Right ventricle myocardium superior (tissue), 1 donor: ENCODE results near the gene USP36. TPM values are rescaled to one million over a fixed set of nuclear protein-coding genes. Genes with fewer than 3 reads are reported as not detected.

Experiments
- ATAC-seq: fragments of 200-7000 bp; cut with Tn5 transposase; one replicate; pipeline ENCODE4 v1.9.1; 2020; ENCODE audit warnings: mild to moderate bottlenecking; ENCODE audit not compliant: poor library complexity
- DNase-seq: peaks from one replicate; pipeline ENCODE4 v3.0.0-alpha.2; 2020
- intact Hi-C: fragments of 100-400 bp; cut with DNase I; formaldehyde crosslinking; loops from one replicate; pipeline ENCODE4 v1.11.2; 2022
- total RNA-seq: library from RNA; stranded (reverse); fragmentation: NEBNext Ultra II Directional; extraction: Animal tissue kit (Norgen Biotek cat#: 25700); gene quantifications from one replicate; pipeline ENCODE4 v1.2.1, GENCODE V29; 2021
- donor health status: DM: no; HTN: yes; CAD: no; lungs with severe emphysema.

USP36 gene
- total RNA-seq, 1 donor from 2014 or later: 17.8 TPM

DNA sequence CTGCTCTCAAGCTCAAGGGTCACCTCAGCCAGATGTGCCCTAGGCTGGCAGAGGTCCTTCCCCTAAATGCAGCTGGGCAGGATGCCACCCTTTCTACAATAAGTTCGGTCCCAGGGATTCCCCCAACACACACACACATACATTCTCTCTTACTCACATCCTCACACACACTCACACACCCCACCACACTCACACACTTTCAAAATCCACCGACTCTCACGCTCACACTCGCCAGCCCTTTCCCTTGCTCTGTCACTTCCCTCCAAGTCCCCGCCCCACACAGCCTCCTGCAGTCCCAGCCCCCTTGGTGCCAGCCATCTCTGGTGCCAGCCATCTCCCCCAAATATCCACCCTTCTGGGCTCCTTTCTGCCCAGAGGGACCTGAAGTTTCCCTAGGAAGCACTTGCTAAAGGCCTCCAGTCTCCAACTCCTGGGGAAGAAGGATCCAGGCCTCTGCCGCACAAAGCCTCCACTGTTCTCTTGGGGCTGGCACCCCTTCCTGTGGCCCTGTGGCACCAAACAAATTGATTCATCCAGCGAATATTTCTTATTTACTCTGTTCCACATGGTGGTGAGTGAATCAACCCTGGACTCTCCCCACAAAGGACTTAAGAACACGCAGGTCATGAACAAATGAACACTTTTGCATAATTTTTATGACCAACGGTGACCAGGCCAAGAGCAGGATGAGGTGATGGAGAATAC lies 3.8 kb upstream of the USP36 start:
- DNase-seq (no peak), ATAC-seq (no peak)
- intact Hi-C loops: no loop called here

GRCh38 chr17:78842881-78843565 lies 2.4 kb upstream of the USP36 start:
- no peak for ATAC-seq
- peak; percentile 55 for DNase-seq
- intact Hi-C loops: no loop called here

GRCh38 chr17:78840530-78840779 lies 159 bp downstream of the USP36 start:
- DNase-seq (no peak), ATAC-seq (peak; percentile 40)
- intact Hi-C loops: no loop called here

DNA sequence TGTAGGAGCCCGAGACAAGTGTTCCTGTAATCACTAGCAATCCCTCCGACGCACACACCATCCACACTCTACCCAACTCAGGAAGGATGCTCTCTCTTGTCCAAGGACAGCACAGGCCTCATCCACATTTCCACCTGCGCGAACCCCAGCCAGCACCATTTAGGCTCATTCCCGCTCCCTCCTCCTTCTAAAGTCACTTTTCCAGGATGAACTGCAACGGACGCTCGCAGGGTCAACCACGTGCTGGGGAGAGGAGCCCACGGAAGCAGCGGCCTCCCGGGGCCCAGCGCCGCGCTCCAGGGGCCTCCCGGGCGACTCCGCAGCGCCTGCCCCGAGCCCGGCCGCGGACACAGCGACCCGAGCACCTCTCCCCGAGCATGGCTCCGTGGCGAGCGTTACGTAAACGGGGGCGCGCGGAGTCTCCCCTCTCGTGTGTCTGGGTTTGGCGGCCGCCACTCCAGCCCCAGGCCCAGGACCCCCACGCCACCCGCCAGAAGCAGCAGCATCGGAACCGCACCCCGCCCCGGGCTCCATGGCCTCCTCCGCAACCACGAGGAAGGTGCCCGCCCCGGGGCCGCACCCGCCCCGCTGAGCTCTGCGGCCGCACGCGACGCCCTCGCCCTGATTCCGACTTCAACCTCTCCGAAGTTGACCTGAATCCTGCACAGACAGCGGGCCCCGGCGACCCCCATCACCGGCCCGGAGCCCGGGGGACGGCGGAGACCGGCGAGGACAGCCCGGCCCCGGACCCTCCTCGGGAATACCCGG lies 668 bp downstream of the USP36 start:
- ATAC-seq: peak; percentile 27
- intact Hi-C loops: no loop called here
- peak; percentile 65 for DNase-seq

GRCh38 chr17:78839235-78839761 lies 1.3 kb downstream of the USP36 start:
- intact Hi-C loops: no loop called here
- ATAC-seq: no peak
- DNase-seq: no peak

DNA sequence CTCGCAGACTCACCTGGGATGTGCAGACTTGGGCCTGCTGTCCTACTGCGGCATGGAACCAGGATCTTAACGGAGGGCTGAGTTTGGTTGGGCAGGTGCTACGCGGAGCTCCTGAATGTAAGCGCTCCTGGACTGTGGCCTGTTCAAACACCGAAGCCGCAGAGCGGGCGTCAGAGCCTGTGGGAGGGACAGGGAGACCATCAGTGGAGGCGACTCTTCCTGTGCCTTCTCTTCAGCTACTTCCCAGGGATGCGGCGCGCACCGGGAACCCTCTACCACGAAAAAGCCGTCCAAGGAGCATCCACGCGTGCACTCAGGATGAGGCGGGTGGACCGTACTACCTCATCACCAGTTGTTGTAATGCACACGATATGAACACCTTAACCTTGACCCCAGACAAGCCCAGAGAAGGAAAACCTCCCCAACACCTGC lies 2.0 kb downstream of the USP36 start:
- intact Hi-C loops: no loop called here
- ATAC-seq (no peak), DNase-seq (no peak)

DNA sequence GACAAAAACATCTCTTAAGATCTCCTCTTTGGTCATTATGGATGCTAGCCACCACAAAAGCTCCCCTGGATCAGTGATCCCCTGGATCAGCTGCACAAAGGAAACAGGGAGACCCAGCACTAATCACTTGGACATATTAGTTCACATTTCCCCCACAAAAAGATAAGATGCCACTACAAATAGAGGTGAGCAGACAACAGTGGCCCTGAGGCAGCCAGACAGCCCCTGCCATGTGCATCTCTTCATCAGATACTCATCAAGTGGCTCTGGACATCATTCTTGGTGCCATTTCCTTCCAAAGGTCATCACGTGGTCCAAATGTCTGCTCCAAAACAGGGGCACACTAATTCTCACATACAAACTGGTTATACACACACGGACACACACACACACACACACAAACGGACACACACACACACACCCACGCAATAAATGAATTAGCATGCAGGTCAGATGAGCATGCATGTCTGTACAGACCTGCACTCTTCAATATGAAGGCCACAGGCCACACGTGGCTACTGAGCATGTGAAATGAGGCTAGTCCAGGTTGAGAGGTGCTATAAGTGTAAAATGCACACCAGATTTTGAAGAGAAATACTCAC lies 4.1 kb downstream of the USP36 start:
- ATAC-seq: no peak
- intact Hi-C loops: no loop called here
- no peak for DNase-seq

DNA sequence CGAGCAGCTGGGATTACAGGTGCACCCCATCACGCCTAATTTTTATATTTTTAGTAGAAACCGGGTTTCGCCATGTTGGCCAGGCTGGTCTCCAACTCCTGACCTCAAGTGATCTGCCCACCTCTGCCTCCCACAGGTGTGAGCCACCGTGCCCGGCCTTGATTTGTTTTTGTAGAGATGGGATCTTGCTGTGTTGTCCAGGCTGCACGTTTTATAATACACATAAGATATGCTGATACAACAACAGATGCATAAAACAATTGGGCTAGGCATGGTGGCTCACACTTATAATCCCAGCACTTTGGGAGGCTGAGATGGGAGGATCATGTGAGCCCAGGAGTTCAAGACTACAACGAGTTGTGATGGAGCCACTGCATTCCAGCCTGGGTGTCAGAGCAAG lies 6.0 kb downstream of the USP36 start:
- intact Hi-C loops: no loop called here
- DNase-seq (no peak), ATAC-seq (no peak)

- ATAC-seq: no peak
These were observed 8.1 kb downstream of the USP36 start for GRCh38 chr17:78832541-78832810.

DNA sequence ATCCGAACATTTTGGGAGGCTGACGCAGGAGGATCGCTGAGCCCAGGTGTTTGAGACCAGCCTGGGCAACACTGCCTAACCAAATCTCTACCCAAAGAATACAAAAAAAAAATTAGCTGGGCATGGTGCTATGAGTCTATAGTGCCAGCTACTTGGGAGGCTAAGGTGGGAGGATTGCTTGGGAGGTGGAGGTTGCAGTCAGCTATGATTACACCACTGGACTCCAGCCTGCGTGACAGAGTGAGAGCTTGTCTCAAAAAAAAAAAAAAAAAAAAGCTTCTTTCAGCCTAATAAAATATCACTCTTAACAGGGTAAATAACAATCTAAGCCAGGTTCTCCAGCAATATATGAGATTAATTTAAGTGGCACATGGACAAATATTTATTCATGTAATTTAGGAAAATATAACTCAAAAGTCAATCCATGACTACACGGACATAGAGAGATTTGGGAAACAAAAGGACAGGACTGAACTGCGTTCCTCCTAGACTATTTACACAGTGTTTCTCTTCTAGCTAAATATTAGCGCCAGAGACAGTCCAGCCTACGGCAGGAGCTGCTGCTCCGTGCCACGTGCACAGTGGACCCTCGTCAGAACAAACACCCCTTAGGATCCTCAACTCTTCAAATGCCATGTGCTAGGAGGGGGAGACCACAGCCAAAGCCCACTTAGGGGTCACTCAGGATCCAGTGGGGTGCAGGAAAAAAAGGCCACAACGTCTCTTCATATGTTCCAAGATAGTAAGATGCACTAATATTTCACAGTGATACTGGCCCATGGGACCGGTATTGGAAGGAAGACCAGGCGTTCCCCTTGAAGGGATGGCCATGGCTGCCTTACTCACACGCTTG lies 8.7 kb downstream of the USP36 start:
- intact Hi-C loops: no loop called here
- ATAC-seq (no peak), DNase-seq (no peak)

More at GRCh38 chr17:78832541-78832810, 8.1 kb downstream of the USP36 start:
- DNase-seq: no peak
- intact Hi-C loops: no loop called here

DNA sequence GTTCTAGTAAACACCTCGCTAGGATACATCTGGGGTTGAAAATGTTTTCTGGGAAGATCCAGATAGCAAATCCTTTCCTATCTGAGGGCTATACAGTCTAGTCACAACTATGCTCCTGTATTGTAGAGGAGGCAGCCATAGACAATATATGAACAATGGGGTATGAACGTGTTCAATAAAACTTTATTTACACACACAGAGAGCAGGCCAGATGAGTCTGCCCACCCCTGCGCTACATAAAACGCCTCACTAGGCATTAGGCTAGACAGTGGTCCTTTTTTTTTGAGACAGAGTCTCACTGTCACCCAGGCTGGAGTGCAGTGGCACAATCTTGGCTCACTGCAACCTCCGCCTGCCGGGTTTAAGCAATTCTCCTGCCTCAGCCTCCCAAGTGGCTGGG lies 11.1 kb downstream of the USP36 start:
- DNase-seq (no peak), ATAC-seq (no peak)
- intact Hi-C loops: no loop called here

DNA sequence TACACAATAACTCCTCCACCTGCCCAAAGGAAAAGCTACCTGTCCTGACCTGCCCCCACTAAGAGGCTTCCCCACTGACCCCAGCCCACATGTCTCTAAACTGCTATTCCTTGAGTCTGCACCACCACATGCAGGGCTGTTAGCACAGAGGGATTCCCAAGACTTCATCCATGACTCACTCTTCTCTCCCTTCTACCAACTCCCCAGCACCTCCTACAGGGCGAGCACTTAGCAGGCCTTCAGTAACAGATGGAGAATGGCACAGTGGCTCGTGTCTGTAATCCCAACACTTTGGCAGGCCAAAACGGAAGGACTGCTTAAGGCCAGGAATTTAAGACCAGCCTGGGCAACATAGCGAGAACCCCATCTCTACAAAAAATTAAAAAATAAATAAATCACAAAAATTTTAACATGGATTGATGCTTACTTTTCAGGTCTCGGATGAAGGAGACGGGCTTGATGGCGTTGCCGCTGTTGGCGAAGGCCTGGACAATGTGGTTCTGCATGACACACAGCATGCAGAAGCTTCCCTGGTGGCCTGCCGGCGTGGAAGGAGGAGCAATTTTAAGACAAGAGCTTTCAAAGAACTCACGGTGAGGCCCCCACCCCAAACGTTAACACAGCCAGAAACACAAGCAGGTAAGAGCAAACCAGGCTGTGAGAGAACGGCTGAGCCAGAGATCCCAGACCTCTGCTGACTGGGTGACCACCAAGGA lies 12.0 kb downstream of the USP36 start:
- DNase-seq (no peak), ATAC-seq (no peak)
- intact Hi-C loops: no loop called here

DNA sequence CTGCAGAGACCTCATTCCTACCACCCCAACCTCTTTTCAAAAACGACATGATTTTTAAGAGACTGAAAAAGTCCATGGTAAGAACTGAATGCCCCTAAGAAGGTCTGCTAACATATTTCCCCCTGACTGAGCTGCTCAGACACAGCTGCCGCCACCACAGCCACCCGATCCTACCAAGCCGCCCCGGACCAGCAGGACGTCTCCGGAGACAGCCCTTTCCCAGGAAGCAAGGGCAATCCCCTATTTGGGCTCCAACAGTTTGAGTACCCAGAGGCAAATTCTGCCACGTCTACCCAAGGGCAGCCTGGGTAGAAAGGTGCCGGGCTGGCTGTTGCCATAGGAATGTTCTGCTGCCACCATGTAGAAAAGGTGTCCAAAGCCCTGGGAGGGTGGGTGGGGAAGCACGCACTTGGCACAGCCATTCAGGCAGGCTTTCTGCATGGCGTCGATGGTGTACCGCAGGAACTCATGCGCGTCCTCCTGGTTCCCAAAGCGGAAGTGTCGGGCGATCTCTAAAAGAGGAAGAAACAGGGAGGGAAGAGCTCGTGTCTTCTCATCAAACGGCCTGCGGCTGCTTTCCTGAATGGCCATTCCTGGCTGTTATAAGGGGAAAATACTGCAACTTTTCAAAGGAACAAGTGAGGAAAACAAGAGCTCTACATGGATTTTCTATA lies 13.6 kb downstream of the USP36 start:
- DNase-seq (peak; percentile 69), ATAC-seq (peak; percentile 46)
- intact Hi-C loops: no loop called here

- ATAC-seq: no peak
- intact Hi-C loops: no loop called here
- DNase-seq: no peak
These were observed 14.2 kb downstream of the USP36 start for GRCh38 chr17:78826421-78826820.

GRCh38 chr17:78825696-78826095 lies 14.9 kb downstream of the USP36 start:
- intact Hi-C loops: no loop called here
- DNase-seq: no peak
- ATAC-seq: no peak

- intact Hi-C loops: no loop called here
- ATAC-seq: no peak
These were observed 16.4 kb downstream of the USP36 start for GRCh38 chr17:78824240-78824639.

DNA sequence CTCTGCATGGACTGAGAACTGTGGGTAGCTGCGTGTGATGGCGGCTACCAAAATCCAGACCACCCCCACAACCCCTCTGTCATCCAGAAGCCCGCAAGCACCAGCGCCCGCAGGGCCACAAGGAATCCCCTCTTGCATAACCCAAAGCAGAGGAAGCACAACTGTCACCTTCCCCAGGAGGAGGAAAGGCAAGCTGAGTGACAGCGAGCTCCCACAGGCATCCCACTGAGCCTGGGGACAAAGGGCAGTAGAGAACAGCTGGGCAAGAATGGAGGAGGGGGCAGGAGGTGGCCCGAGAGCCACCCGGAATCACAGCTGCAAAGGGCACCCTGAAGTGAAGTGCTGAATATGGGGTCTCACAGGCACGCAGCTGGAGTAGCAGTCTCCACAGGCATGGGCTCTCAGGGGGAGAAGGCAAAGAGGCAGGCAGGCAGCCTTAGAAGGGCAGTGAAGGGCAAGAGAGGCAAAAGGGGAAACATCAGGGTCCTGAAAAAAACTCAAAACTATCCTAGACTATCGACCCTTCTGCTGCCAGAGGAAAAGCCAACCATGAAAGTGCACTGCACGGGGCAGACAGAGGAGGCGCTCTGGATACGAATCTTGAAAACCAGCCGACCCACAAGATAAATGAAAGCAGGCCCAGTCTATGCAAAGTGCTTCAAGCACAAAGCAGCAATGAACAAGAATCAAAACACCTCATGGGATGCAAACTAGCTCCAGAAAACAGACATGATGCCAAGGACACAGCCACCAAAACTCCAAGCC lies 17.1 kb downstream of the USP36 start:
- ATAC-seq (no peak), DNase-seq (no peak)
- intact Hi-C loops: no loop called here

More at GRCh38 chr17:78824240-78824639, 16.4 kb downstream of the USP36 start:
- DNase-seq: no peak
